MV-4-11 (cell line): ENCODE results near the gene PCDHGA7.
"Not testable (repeated sequence)": the region's sequence is repeated elsewhere in the genome, so short reads cannot be mapped to it uniquely, and the experiment has no call there.

Experiments used
- DNase-seq: peaks from one replicate; lab custom pipeline; 2025; lab: John Stamatoyannopoulos, UW

The PCDHGA7 gene

GRCh38 chr5:141398608-141399007 is 16.1 kb downstream of the PCDHGA7 start:
- DNase-seq = no peak

- DNase-seq = no peak
Measured at GRCh38 chr5:141399555-141400258, 17.2 kb downstream of the PCDHGA7 start.

- DNase-seq = no peak
Measured at GRCh38 chr5:141402553-141403243, 20.2 kb downstream of the PCDHGA7 start, which contains the start of gene PCDHGA9. Gene PCDHGA9, plus strand, starts transcription at chr5:141402778. Its CDS starts 175 bp downstream, at chr5:141402953.

- DNase-seq = no peak
Measured at GRCh38 chr5:141403387-141403786, 20.8 kb downstream of the PCDHGA7 start.

- DNase-seq = not testable (repeated sequence)
Measured at GRCh38 chr5:141407790-141408505, 25.4 kb downstream of the PCDHGA7 start, which contains the start of gene PCDHGB6. Gene PCDHGB6, plus strand, starts transcription at chr5:141408021. Its CDS starts 182 bp downstream, at chr5:141408203.

GRCh38 chr5:141409598-141410306 is 27.2 kb downstream of the PCDHGA7 start:
- DNase-seq = no peak

- no peak for DNase-seq
Measured at GRCh38 chr5:141411575-141411974, 29.0 kb downstream of the PCDHGA7 start.

- peak; percentile 68 for DNase-seq
Measured at GRCh38 chr5:141412854-141413539, 30.5 kb downstream of the PCDHGA7 start, which contains the start of gene PCDHGA10. Gene PCDHGA10, plus strand, starts transcription at chr5:141412987. Its CDS starts 189 bp downstream, at chr5:141413176.

GRCh38 chr5:141413540-141414069 is 31.1 kb downstream of the PCDHGA7 start:
- DNase-seq = no peak

- not testable (repeated sequence) for DNase-seq
Measured at GRCh38 chr5:141414548-141415274, 32.2 kb downstream of the PCDHGA7 start.

- not testable (repeated sequence) for DNase-seq
Measured at GRCh38 chr5:141415275-141415618, 32.7 kb downstream of the PCDHGA7 start.

GRCh38 chr5:141417494-141418172 is 35.1 kb downstream of the PCDHGA7 start, which contains the start of gene PCDHGB7:
Gene PCDHGB7, plus strand, starts transcription at chr5:141417677. Its CDS starts 183 bp downstream, at chr5:141417860.
- DNase-seq = peak; percentile 49

GRCh38 chr5:141419074-141419880 is 36.7 kb downstream of the PCDHGA7 start:
- DNase-seq = no peak

GRCh38 chr5:141420855-141421488 is 38.4 kb downstream of the PCDHGA7 start, which contains the start of gene PCDHGA11:
Gene PCDHGA11, plus strand, starts transcription at chr5:141421051. Its CDS starts 177 bp downstream, at chr5:141421228.
- DNase-seq = peak; percentile 57

GRCh38 chr5:141421489-141421855 is 38.9 kb downstream of the PCDHGA7 start:
- no peak for DNase-seq

GRCh38 chr5:141422742-141423291 is 40.3 kb downstream of the PCDHGA7 start:
- no peak for DNase-seq

GRCh38 chr5:141427783-141428426 is 45.4 kb downstream of the PCDHGA7 start:
- DNase-seq = no peak
